ENCODE measurements around the gene ERCC6L.

Gene ERCC6L

GRCh38 chrX:72247206-72247942 lies 8.5 kb upstream of the ERCC6L start:
- no peaks in the 10 kb centered on the region for H3K36me3 ChIP-seq (ENCODE audit: control insufficient read depth in 1 of 2, insufficient read depth in 2 of 2, low read depth in 1 of 2, low read length in 2 of 2)
- no peak overlapping the region for H3K14ac ChIP-seq (ENCODE audit: low read length in 2 of 2)
- H3K9me3 ChIP-seq (ENCODE audit: control insufficient read depth, low read length) = peaks cover 3% of the 10 kb centered on the region
- DNase-seq = no peak
- no peak overlapping the region for H2BK12ac ChIP-seq (ENCODE audit: low read length in 2 of 2)
- 100% methylated on average over 1 of the region's 2 CpGs for WGBS
- H3K9ac ChIP-seq (ENCODE audit: low read length) = no peak overlapping the region
- H3K79me1 ChIP-seq (replicated peaks; ENCODE audit: low read length, poor library complexity, severe bottlenecking) = no peaks in the 10 kb centered on the region
- peak overlapping the region in 1 of 2 experiments; percentile 48 for H3K18ac ChIP-seq (ENCODE audit: low read depth in 1 of 2, low read length in 2 of 2)
- no peak overlapping the region for H2BK15ac ChIP-seq (ENCODE audit: low read depth, poor library complexity, severe bottlenecking)
- no peak overlapping the region for H2BK120ac ChIP-seq (ENCODE audit: low read depth, low read length)
- no peak overlapping the region for H3K23ac ChIP-seq (ENCODE audit: low read length in 2 of 2)
- no peak overlapping the region for H2AK5ac ChIP-seq (ENCODE audit: low read length, severe bottlenecking)
- no peak overlapping the region for H2AFZ ChIP-seq (ENCODE audit: low read depth, low read length)
- H4K8ac ChIP-seq (ENCODE audit: low read length) = no peak overlapping the region
- no peaks in the 10 kb centered on the region for H3K4me1 ChIP-seq (ENCODE audit: control insufficient read depth, insufficient read depth, low read depth, low read length)
- H3K27ac ChIP-seq (ENCODE audit: low read length, poor library complexity, severe bottlenecking) = no peak overlapping the region
- no peak overlapping the region for H4K91ac ChIP-seq (ENCODE audit: low read length)
- no peak overlapping the region for H3K4me2 ChIP-seq (ENCODE audit: low read length, poor library complexity, severe bottlenecking)
- peaks cover 0 to 26% of the 10 kb centered on the region in 2 experiments for H3K27me3 ChIP-seq (ENCODE audit: control insufficient read depth in 1 of 2, insufficient read depth in 1 of 2, low read length in 2 of 2)
- H3K4me3 ChIP-seq (ENCODE audit: insufficient read depth in 1 of 2, low read depth in 1 of 2, low read length in 2 of 2) = no peak overlapping the region
- no peak overlapping the region for H2BK5ac ChIP-seq (ENCODE audit: low read depth, low read length, poor library complexity, severe bottlenecking)
- H3K4ac ChIP-seq (ENCODE audit: low read depth in 1 of 2, low read length in 2 of 2) = no peak overlapping the region

GRCh38 chrX:72245461-72246089 lies 6.7 kb upstream of the ERCC6L start:
- no peak overlapping the region for H4K91ac ChIP-seq (ENCODE audit: low read length)
- no peak overlapping the region for H3K27ac ChIP-seq (ENCODE audit: low read length, poor library complexity, severe bottlenecking)
- peaks cover 0 to 31% of the 10 kb centered on the region in 2 experiments for H3K27me3 ChIP-seq (ENCODE audit: control insufficient read depth in 1 of 2, insufficient read depth in 1 of 2, low read length in 2 of 2)
- H2BK5ac ChIP-seq (ENCODE audit: low read depth, low read length, poor library complexity, severe bottlenecking) = no peak overlapping the region
- H3K23ac ChIP-seq (ENCODE audit: low read length in 2 of 2) = no peak overlapping the region
- H2BK15ac ChIP-seq (ENCODE audit: low read depth, poor library complexity, severe bottlenecking) = no peak overlapping the region
- H3K14ac ChIP-seq (ENCODE audit: low read length in 2 of 2) = no peak overlapping the region
- H3K4me2 ChIP-seq (ENCODE audit: low read length, poor library complexity, severe bottlenecking) = no peak overlapping the region
- no peaks in the 10 kb centered on the region for H3K36me3 ChIP-seq (ENCODE audit: control insufficient read depth in 1 of 2, insufficient read depth in 2 of 2, low read depth in 1 of 2, low read length in 2 of 2)
- DNase-seq = peak; percentile 51
- H3K9me3 ChIP-seq (ENCODE audit: control insufficient read depth, low read length) = peaks cover 3% of the 10 kb centered on the region
- no peak overlapping the region for H3K9ac ChIP-seq (ENCODE audit: low read length)
- no peak overlapping the region for H4K8ac ChIP-seq (ENCODE audit: low read length)
- no peak overlapping the region for H2BK12ac ChIP-seq (ENCODE audit: low read length in 2 of 2)
- H2AK5ac ChIP-seq (ENCODE audit: low read length, severe bottlenecking) = no peak overlapping the region
- no peaks in the 10 kb centered on the region for H3K4me1 ChIP-seq (ENCODE audit: control insufficient read depth, insufficient read depth, low read depth, low read length)
- no peak overlapping the region for H2BK120ac ChIP-seq (ENCODE audit: low read depth, low read length)
- H2AFZ ChIP-seq (ENCODE audit: low read depth, low read length) = no peak overlapping the region
- H3K4me3 ChIP-seq (ENCODE audit: insufficient read depth in 1 of 2, low read depth in 1 of 2, low read length in 2 of 2) = no peak overlapping the region
- H3K4ac ChIP-seq (ENCODE audit: low read depth in 1 of 2, low read length in 2 of 2) = no peak overlapping the region
- no peaks in the 10 kb centered on the region for H3K79me1 ChIP-seq (replicated peaks; ENCODE audit: low read length, poor library complexity, severe bottlenecking)
- H3K18ac ChIP-seq (ENCODE audit: low read depth in 1 of 2, low read length in 2 of 2) = no peak overlapping the region
- WGBS = 87% methylated on average over 3 of the region's 3 CpGs

GRCh38 chrX:72243472-72243871 lies 4.6 kb upstream of the ERCC6L start:
- Histone ChIP-seq H3K23ac (ENCODE audit: low read length in 2 of 2) (no peak overlapping the region), H3K4ac (ENCODE audit: low read depth in 1 of 2, low read length in 2 of 2) (no peak overlapping the region), H3K9me3 (ENCODE audit: control insufficient read depth, low read length) (no peaks in the 10 kb centered on the region), H3K4me1 (ENCODE audit: control insufficient read depth, insufficient read depth, low read depth, low read length) (no peaks in the 10 kb centered on the region), H2BK12ac (ENCODE audit: low read length in 2 of 2) (no peak overlapping the region), H4K91ac (ENCODE audit: low read length) (no peak overlapping the region), H3K27me3 (ENCODE audit: control insufficient read depth in 1 of 2, insufficient read depth in 1 of 2, low read length in 2 of 2) (peaks cover 0 to 26% of the 10 kb centered on the region in 2 experiments), H4K8ac (ENCODE audit: low read length) (no peak overlapping the region), H3K18ac (ENCODE audit: low read depth in 1 of 2, low read length in 2 of 2) (no peak overlapping the region), H2BK5ac (ENCODE audit: low read depth, low read length, poor library complexity, severe bottlenecking) (no peak overlapping the region), H2BK15ac (ENCODE audit: low read depth, poor library complexity, severe bottlenecking) (no peak overlapping the region), H3K36me3 (ENCODE audit: control insufficient read depth in 1 of 2, insufficient read depth in 2 of 2, low read depth in 1 of 2, low read length in 2 of 2) (no peaks in the 10 kb centered on the region), H2AK5ac (ENCODE audit: low read length, severe bottlenecking) (no peak overlapping the region), H2AFZ (ENCODE audit: low read depth, low read length) (no peak overlapping the region), H3K4me3 (ENCODE audit: insufficient read depth in 1 of 2, low read depth in 1 of 2, low read length in 2 of 2) (no peak overlapping the region), H3K14ac (ENCODE audit: low read length in 2 of 2) (no peak overlapping the region), H3K4me2 (ENCODE audit: low read length, poor library complexity, severe bottlenecking) (no peak overlapping the region), H2BK120ac (ENCODE audit: low read depth, low read length) (no peak overlapping the region), H3K9ac (ENCODE audit: low read length) (peak overlapping the region; percentile 59), H3K27ac (ENCODE audit: low read length, poor library complexity, severe bottlenecking) (no peak overlapping the region), H3K79me1 (replicated peaks; ENCODE audit: low read length, poor library complexity, severe bottlenecking) (no peaks in the 10 kb centered on the region)
- WGBS = no CpG with 5 or more reads among the region's 3 CpGs
- DNase-seq = peak; percentile 31

GRCh38 chrX:72240976-72241375 lies 2.1 kb upstream of the ERCC6L start:
- WGBS = 94% methylated on average over 3 of the region's 4 CpGs
- no peaks in the 10 kb centered on the region for H3K9me3 ChIP-seq (ENCODE audit: control insufficient read depth, low read length)
- no peak overlapping the region for H2BK15ac ChIP-seq (ENCODE audit: low read depth, poor library complexity, severe bottlenecking)
- no peak overlapping the region for H4K8ac ChIP-seq (ENCODE audit: low read length)
- H3K79me1 ChIP-seq (replicated peaks; ENCODE audit: low read length, poor library complexity, severe bottlenecking) = no peaks in the 10 kb centered on the region
- no peaks in the 10 kb centered on the region for H3K36me3 ChIP-seq (ENCODE audit: control insufficient read depth in 1 of 2, insufficient read depth in 2 of 2, low read depth in 1 of 2, low read length in 2 of 2)
- no peak overlapping the region for H3K14ac ChIP-seq (ENCODE audit: low read length in 2 of 2)
- H2AK5ac ChIP-seq (ENCODE audit: low read length, severe bottlenecking) = no peak overlapping the region
- H2BK5ac ChIP-seq (ENCODE audit: low read depth, low read length, poor library complexity, severe bottlenecking) = no peak overlapping the region
- no peak overlapping the region for H3K4ac ChIP-seq (ENCODE audit: low read depth in 1 of 2, low read length in 2 of 2)
- H4K91ac ChIP-seq (ENCODE audit: low read length) = no peak overlapping the region
- H2BK120ac ChIP-seq (ENCODE audit: low read depth, low read length) = no peak overlapping the region
- no peak overlapping the region for H2BK12ac ChIP-seq (ENCODE audit: low read length in 2 of 2)
- H3K23ac ChIP-seq (ENCODE audit: low read length in 2 of 2) = no peak overlapping the region
- H3K27me3 ChIP-seq (ENCODE audit: control insufficient read depth in 1 of 2, insufficient read depth in 1 of 2, low read length in 2 of 2) = peaks cover 0 to 20% of the 10 kb centered on the region in 2 experiments
- no peak overlapping the region for H3K4me2 ChIP-seq (ENCODE audit: low read length, poor library complexity, severe bottlenecking)
- H3K27ac ChIP-seq (ENCODE audit: low read length, poor library complexity, severe bottlenecking) = no peak overlapping the region
- no peaks in the 10 kb centered on the region for H3K4me1 ChIP-seq (ENCODE audit: control insufficient read depth, insufficient read depth, low read depth, low read length)
- no peak overlapping the region for H3K9ac ChIP-seq (ENCODE audit: low read length)
- no peak overlapping the region for H2AFZ ChIP-seq (ENCODE audit: low read depth, low read length)
- H3K4me3 ChIP-seq (ENCODE audit: insufficient read depth in 1 of 2, low read depth in 1 of 2, low read length in 2 of 2) = no peak overlapping the region
- DNase-seq = no peak
- H3K18ac ChIP-seq (ENCODE audit: low read depth in 1 of 2, low read length in 2 of 2) = no peak overlapping the region
